Measurements from ENCODE around the gene SPATA13.
"Not testable (repeated sequence)": the region's sequence is repeated elsewhere in the genome, so short reads cannot be mapped to it uniquely, and the experiment has no call there.

The SPATA13 gene

DNA sequence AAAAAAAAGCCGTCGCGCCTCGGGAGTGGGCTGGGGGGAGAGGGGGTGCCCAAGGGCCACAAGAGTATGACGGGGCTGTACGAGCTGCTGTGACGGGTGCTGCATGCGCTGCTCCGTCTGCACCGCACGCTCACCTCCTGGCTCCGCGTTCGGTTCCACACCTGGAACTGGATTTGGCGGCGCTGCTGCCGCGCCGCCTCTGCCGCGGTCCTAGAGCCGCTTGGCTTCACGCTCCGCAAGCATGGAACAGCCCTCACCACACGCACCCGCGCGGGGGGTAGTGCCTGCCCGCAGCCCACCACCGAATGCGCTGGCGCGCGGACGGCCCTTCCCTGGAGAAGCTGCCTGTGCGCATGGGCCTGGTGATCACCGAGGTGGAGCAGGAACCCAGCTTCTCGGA lies 167.6 kb downstream of the SPATA13 start:
- DNase-seq: no peak

DNA sequence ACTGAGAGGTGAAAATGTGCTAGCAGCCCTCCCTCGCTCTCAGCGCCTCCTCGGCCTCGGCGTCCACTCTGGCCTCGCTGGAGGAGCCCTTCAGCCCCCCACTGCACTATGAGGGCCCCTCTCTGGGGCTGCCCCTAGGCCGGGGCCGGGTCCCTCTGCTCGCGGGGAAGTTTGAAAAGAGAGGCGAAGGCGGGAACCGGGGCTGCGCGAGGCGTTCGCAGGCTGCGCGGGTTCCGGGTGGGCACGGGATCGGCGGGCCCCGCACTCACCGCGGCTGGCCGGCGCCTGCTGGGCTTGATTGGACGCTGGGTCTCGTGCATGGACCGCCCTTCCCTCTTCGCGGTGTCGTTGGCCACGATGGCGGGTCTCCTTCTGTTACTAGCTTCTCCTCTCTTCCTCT lies 178.2 kb downstream of the SPATA13 start:
- no peak for DNase-seq

DNA sequence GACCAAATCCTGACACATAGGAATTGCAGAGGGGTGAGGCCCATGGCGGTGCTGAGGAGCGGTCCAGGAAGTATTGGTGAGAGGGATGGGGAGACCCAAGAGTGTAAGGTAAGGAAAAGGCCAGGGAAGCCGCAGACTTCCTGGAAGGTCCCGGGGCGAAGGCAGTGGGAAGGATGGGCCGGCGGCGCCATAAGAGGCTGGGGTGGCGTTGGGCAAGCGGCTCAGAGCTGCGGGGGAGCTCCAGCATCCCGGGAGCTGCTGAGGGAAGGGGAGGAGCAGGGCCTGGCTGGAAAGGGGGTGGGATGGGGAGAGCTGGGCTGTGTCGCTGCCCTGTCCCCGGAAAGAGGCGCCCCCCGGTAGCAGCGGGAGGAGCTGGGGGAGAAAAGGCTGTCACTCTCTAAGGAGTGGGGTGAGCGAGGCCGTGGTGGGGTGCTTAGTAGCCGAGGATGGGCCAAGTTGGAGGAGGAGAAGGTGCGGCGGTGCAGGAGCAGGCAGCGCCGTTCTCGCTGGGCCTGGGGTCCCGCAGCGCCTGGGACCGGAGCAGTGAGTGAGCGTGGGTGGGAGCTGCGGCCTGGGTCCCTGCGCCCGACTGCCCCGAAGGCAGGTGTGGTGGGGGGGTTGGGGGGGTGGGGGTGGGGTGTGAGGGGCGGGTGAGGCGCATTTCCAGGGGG lies 179.6 kb downstream of the SPATA13 start:
- DNase-seq: no peak

DNA sequence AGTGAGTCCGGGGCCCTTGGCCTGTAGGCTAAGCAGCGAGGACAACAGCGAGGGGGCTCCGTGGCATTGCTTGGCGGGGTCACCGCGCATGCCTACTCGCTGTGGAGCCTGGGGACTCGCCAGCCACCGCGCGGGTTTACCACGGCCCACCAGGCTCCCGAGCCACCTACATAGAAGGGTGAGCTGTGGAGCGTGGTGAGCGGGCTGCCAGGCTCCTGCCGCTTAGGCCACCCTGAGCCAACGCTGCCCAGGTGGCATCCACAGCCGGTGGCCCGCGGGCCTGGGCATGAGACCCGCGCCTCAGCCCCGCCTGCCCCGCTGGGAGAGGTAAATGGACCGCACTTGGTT lies 180.1 kb downstream of the SPATA13 start:
- no peak for DNase-seq

DNA sequence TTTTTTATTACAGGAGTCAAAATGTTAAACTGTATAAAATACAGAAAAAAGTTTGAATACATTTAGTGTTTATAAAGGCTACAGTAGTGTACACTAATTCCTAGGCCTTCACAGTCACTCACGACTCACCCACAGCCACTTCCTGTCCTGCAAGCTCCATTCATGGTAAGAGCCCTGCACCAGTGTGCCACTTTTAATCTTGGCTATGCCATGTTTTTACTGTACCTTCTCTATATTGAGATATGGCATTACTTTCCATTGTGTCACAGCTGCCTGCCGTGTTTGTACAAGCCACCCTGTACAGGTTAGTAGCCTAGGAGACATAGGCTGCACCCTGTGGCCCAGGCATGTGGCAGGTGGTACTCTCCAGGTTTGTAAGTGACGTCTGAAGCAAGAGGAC lies 180.9 kb downstream of the SPATA13 start:
- no peak for DNase-seq

DNA sequence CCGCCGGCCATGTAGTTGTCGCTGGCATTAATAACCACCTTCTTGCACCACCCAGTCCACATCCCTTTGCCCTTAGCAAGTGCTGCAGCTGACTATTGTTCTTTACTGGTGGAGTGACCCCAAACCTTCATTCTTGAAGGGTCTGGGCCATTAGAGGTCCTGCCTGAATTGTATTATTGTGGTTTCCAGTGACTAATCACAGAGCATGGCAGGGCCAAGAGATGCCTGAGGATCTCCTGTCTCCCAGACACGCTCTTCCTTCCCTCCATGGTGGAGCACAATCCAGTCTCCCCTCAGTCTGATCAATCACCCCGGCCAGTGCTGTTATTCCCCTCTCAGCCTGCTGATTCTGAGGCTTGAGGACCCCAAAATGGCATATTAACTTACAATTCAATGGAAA lies 187.9 kb downstream of the SPATA13 start:
- no peak for DNase-seq

DNA sequence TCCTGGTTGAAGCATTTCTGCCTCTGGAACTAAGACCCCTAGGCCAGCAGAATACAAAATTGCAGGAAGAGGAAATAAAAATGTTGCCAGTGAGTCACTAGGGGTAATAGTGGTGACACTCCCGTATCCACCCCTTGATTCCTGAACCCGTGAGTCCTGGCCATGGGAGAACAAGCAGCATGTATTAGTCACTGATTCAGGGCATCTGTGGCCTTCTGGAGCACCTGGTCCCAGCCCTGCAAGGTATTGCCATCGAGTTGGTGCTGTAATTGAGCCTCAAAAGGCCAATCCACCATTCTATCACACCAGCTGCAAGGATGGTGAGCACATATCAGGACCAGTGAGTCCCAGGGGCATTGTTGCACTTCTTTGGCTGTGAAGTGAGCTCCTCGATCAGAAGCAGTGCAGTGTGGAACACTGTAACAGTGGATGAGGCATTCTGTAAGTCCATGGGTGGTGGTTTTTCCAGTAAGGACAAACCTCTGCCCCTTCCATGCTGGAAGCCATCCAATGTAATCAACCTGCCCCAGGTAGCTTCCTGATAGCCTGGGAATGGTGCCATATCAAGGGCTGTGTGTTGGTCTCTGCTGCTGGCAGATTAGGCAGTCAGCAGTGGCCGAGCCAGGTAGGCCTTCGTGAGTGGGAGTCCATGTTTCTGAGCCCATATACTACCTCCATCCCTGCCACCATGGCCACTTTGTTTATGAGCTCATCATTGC lies 188.4 kb downstream of the SPATA13 start:
- DNase-seq: no peak

DNA sequence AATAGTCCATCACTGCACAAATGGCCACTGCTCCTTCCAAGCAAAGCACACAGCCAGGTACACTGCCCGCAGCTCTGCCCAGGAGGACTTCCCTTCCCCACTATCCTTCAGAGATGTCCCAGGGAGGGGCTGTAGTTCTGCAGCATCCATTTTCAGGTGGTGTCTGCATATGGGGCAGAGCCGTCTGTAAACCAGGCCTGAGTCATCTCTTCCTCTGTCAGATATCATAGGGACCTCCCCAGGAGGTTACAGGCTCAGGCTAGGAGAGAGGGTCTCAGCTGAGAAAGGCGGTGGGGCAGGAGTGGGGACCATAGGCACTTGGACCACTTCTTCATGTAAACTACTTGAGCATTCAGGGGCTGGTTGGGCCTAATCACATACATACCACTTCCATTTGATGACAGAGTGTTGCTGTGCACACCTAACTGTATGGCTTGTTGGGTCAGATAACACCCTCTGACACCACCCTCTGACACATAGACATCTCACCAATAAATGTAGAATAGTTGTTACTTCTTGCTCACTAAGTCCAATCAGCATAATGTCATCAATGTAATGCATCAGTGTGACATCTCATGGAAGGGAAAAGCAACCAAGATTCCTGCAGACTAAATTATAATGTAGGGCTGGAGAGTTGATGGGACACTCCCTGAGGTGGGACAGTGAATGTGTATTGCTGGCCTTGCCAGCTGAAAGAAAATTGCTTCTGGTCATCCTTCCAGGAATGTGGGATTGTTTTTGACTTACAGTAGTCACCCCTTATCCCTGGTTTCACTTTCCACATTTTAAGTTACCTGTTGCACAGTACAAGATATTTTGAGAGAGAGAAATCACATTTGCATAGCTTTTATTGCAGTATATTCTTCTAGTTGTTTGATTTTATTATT lies 189.5 kb downstream of the SPATA13 start:
- not testable (repeated sequence) for DNase-seq

DNA sequence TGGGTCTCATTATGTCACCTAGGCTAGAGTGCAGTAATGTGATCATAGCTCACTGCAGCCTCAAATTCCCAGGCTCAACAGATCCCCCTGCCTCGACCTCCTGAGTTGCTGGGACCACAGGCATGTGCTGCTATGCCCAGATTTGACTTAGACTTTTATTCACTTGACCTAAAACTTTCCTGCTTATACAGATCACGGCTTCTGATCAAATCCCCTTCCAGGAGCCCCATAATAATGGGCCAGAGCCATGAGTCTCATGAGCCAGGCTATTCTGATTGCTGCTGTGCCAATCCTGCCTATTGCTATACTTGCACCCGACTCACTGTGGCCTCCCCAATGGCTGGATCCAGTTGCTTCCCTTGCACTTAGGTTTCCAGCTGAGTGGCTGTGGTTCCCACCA lies 190.9 kb downstream of the SPATA13 start:
- DNase-seq: no peak

DNA sequence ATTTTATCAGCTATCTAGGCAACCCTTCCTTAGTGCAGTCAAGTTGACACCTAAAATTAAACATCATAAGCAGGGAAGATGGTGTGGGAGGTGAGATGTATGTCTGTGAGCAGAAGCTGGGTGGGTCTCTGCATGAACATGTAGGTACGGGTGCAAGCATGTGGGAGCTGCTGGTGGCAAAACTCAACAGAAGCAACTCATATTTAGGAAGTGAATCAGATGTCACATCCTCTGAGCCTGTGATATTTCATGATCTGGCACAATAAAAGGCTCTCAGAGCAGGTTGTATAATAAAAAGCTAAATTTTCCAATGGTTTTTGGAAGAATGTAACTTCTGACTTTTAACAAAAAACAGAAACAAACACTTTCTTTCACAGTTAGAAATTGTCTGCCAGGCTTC lies 193.2 kb downstream of the SPATA13 start:
- no peak for DNase-seq

DNA sequence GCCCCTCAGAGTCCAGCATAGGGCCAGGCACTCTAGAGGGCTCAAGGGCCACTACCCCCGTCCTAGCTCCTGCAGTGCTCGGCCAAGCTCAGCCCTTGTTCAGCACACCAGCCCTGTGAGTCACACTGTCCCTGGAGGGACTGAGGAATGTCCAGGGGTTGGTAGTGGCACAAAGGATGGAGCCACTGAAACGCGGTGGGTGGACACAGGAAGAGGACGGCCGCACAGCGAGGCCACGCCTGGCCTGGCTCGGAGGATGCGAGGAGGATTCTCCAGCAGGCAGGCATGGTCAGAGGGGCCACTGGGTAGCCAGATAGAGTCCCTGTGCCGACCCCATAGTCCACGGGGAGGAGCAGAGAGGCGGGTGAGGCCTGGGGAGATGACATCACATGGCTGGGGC lies 194.6 kb downstream of the SPATA13 start:
- no peak for DNase-seq

DNA sequence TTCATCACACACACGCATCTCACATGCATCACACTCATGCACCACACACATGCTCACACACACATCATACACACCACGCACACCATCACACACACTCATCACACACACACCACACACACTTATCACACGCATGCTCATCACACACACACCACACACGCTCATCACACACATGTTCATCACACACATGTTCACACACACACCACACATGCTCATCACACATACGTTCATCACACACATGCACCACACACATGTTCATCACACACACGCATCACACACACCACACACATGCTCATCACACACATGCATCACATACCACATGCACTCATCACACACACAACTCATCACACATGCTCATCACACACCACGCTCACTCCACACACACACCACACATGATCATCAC lies 195.8 kb downstream of the SPATA13 start:
- no peak for DNase-seq
